NT2/D1 (cell line): ENCODE measurements around the gene CFAP65.

Source experiments
- SUZ12 ChIP-seq: IDR thresholded peaks from 2 replicates; pipeline ENCODE4 v1.6.1; 2011; ENCODE audit not compliant: insufficient read length, insufficient read depth; ENCODE audit errors: extremely low read depth
- ZNF274 ChIP-seq: IDR thresholded peaks from 2 replicates; pipeline ENCODE4 v1.6.1; 2011; ENCODE audit warnings: mild to moderate bottlenecking, low read depth, low read length

- TF ChIP-seq ZNF274 (no peak), SUZ12 (peak; percentile 88)
Measured at GRCh38 chr2:219002395-219003266, 38.7 kb downstream of the CFAP65 start.
